ENCODE measurements around the gene ZMIZ1.
A peak's percentile ranks its signal among the peaks of the same experiment; 100 is the strongest.

The ZMIZ1 gene

DNA sequence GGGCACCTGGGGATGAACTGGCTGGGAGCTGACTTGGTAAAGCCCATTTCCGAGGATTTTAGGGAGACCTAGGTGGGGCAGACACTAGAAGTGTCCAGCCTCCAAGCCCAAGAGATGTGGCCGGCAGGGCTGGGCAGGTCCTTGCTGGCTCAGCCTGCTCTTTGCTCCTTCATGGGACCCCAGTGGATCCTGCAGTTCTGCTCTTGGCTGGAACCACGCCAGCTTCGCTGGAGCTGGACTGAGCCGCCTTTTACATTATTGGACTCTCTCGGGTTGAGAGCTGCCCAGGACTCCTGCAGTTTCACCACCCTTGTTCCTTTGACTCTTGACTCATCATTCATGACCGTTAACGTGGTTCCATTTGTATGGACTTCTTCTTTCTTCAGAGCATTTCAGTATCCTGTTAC lies 284.2 kb downstream of the ZMIZ1 start:
- peaks cover 73% of the 10 kb centered on the region for H3K36me3 ChIP-seq

DNA sequence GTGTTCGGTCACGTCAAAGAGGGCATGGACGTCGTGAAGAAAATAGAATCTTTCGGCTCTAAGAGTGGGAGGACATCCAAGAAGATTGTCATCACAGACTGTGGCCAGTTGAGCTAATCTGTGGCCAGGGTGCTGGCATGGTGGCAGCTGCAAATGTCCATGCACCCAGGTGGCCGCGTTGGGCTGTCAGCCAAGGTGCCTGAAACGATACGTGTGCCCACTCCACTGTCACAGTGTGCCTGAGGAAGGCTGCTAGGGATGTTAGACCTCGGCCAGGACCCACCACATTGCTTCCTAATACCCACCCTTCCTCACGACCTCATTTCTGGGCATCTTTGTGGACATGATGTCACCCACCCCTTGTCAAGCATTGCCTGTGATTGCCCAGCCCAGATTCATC lies 285.0 kb downstream of the ZMIZ1 start:
- no peaks in the 10 kb centered on the region for H3K27me3 ChIP-seq
- peaks cover 70% of the 10 kb centered on the region for H3K36me3 ChIP-seq
- H3K4me3 ChIP-seq (ENCODE audit: low read depth in 1 of 2, low read length in 1 of 2), result no peak overlapping the region
- peak overlapping the region; percentile 82 for H3K27ac ChIP-seq
- TF ChIP-seq, protein P1, sequence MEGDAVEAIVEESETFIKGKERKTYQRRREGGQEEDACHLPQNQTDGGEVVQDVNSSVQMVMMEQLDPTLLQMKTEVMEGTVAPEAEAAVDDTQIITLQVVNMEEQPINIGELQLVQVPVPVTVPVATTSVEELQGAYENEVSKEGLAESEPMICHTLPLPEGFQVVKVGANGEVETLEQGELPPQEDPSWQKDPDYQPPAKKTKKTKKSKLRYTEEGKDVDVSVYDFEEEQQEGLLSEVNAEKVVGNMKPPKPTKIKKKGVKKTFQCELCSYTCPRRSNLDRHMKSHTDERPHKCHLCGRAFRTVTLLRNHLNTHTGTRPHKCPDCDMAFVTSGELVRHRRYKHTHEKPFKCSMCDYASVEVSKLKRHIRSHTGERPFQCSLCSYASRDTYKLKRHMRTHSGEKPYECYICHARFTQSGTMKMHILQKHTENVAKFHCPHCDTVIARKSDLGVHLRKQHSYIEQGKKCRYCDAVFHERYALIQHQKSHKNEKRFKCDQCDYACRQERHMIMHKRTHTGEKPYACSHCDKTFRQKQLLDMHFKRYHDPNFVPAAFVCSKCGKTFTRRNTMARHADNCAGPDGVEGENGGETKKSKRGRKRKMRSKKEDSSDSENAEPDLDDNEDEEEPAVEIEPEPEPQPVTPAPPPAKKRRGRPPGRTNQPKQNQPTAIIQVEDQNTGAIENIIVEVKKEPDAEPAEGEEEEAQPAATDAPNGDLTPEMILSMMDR (IDR thresholded peaks at IDR 0.05), result no peak
- H3K4me1 ChIP-seq (ENCODE audit: control insufficient read depth in 1 of 2, insufficient read depth in 1 of 2, low read depth in 1 of 2, low read length in 1 of 2), result peaks cover 68 to 80% of the 10 kb centered on the region in 2 experiments
- H3K9me3 ChIP-seq, result no peaks in the 10 kb centered on the region

More for the DNA sequence above, 284.2 kb downstream of the ZMIZ1 start:
- H3K4me1 ChIP-seq (ENCODE audit: control insufficient read depth in 1 of 2, insufficient read depth in 1 of 2, low read depth in 1 of 2, low read length in 1 of 2), result peaks cover 75 to 88% of the 10 kb centered on the region in 2 experiments
- H3K4me3 ChIP-seq (ENCODE audit: low read depth in 1 of 2, low read length in 1 of 2), result peak overlapping the region in 1 of 2 experiments; percentile 19
- TF ChIP-seq, protein P1 (IDR thresholded peaks at IDR 0.05), result no peak
- H3K9me3 ChIP-seq, result no peaks in the 10 kb centered on the region
- peak overlapping the region; percentile 82 for H3K27ac ChIP-seq
- H3K27me3 ChIP-seq, result no peaks in the 10 kb centered on the region

DNA sequence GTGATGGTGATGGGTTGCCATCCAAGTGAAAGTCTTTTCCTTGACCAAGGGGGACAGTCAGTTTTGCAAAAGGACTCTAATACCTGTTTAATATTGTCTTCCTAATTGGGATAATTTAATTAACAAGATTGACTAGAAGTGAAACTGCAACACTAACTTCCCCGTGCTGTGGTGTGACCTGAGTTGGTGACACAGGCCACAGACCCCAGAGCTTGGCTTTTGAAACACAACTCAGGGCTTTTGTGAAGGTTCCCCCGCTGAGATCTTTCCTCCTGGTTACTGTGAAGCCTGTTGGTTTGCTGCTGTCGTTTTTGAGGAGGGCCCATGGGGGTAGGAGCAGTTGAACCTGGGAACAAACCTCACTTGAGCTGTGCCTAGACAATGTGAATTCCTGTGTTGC lies 285.4 kb downstream of the ZMIZ1 start:
- Histone ChIP-seq H3K4me3 (ENCODE audit: low read depth in 1 of 2, low read length in 1 of 2) (no peak overlapping the region), H3K27ac (peak overlapping the region; percentile 82), H3K4me1 (ENCODE audit: control insufficient read depth in 1 of 2, insufficient read depth in 1 of 2, low read depth in 1 of 2, low read length in 1 of 2) (peaks cover 63 to 76% of the 10 kb centered on the region in 2 experiments), H3K9me3 (no peaks in the 10 kb centered on the region), H3K27me3 (no peaks in the 10 kb centered on the region), H3K36me3 (peaks cover 66% of the 10 kb centered on the region)
- TF ChIP-seq, protein P1 (IDR thresholded peaks at IDR 0.05), result no peak

DNA sequence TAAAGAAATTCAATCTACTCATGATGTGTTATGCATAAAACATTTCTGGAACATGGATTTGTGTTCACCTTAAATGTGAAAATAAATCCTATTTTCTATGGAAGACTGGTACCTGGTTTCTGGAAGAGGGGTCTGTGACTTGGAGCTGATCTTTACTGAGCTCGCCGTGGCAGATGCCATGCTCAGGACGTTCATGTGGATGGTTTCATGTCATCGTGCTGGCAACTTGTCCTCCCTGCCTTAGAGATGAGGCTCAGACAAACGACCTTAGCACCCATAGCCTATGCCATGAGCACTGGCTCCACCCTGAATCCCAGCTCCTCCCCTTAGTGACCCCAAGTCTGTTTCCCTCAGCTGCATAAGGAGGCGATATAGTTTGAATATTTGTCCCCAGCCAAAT lies 285.8 kb downstream of the ZMIZ1 start:
- Histone ChIP-seq H3K27ac (peak overlapping the region; percentile 82), H3K27me3 (no peaks in the 10 kb centered on the region), H3K4me1 (ENCODE audit: control insufficient read depth in 1 of 2, insufficient read depth in 1 of 2, low read depth in 1 of 2, low read length in 1 of 2) (peaks cover 62 to 76% of the 10 kb centered on the region in 2 experiments), H3K4me3 (ENCODE audit: low read depth in 1 of 2, low read length in 1 of 2) (no peak overlapping the region), H3K9me3 (no peaks in the 10 kb centered on the region), H3K36me3 (peaks cover 61% of the 10 kb centered on the region)
- TF ChIP-seq, protein P1 (IDR thresholded peaks at IDR 0.05), result no peak

DNA sequence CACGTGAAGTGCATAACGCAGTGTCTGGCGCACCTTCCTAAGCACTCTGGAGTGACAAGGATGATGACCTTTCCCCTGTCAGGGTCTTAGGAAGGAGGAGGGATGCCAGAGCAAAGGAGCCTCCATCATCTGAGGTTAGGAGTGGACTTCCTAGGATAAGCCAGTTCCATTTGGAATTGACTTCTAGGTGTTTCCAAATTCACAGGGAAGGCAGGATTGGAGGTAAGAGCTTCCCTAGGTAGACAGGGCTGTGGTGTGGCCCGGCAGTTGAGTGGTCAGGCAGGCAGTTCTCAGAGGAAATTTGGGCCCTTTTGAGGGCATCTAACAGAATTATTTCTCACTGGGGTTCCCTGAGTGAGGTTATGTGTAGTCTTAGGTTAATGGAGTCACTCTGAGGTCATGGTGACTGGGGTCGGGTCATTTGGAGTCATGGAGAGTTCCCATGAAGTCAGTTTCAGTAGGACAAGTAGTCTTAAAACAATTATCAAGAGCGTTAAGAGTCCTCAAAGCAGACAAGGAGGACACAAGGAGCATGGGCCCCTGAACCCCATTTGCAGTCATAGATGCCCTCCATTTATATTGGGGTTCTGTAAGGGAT lies 286.8 kb downstream of the ZMIZ1 start:
- Histone ChIP-seq H3K9me3 (no peaks in the 10 kb centered on the region), H3K27ac (peak overlapping the region; percentile 82), H3K36me3 (peaks cover 52% of the 10 kb centered on the region), H3K4me3 (ENCODE audit: low read depth in 1 of 2, low read length in 1 of 2) (no peak overlapping the region), H3K4me1 (ENCODE audit: control insufficient read depth in 1 of 2, insufficient read depth in 1 of 2, low read depth in 1 of 2, low read length in 1 of 2) (peaks cover 63 to 76% of the 10 kb centered on the region in 2 experiments), H3K27me3 (no peaks in the 10 kb centered on the region)
- TF ChIP-seq, protein P1 (IDR thresholded peaks at IDR 0.05), result no peak

Measured in neutrophil (primary cell).